ENCODE measurements around the gene MYO7B.
A peak's percentile ranks its signal among the peaks of the same experiment; 100 is the strongest.

The MYO7B gene

DNA sequence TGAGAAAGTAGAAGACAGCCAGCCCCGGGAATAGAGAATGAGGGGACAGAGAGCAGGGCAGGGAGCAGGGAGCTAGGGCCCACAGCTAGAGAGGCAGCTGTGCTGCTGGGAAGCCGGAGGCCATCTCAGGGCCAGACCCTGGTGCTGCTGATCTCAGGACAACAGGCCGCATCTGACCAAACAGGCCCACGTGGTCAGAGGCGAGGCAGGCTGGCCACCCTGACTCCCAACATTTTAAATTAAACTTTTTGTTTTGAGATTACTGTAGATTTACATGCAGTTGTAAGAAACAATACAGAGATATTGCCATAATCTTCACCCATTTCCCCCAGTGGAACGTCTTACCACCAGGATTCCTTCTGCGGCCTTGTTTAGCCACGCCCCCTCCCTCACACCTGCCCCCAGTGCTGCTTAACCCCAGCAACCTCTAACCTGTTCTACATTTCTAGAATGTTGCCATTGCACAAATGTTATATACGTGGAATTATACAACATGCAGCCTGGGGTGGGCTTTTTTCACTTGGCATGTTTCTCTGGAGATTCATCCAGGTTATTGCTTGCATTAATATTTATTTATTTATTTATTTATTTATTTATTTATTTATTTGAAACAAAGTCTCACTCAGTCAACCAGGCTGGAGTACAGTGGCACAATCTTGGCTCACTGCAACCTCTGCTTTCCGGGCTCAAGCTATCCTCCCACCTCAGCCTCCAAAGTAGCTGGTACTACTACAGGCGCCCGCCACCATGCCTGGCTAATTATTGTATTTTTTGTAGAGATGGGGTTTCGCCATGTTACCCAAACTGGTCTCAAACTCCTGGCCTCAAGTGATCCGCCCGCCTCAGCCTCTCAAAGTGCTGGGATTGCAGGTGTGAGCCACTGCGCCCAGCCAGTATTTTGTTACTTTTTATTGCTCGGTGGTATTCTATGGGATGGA, 61.8 kb downstream of the MYO7B start:
- no peak overlapping the region for H3K9ac ChIP-seq (ENCODE audit: low read length)
- no peak overlapping the region for H2BK12ac ChIP-seq (ENCODE audit: low read length in 2 of 2)
- H2AFZ ChIP-seq (ENCODE audit: low read depth, low read length): no peak overlapping the region
- no peak overlapping the region for H3K4me2 ChIP-seq (ENCODE audit: low read length, poor library complexity, severe bottlenecking)
- H2BK120ac ChIP-seq (ENCODE audit: low read depth, low read length): no peak overlapping the region
- no peak overlapping the region for H3K18ac ChIP-seq (ENCODE audit: low read depth in 1 of 2, low read length in 2 of 2)
- H3K23ac ChIP-seq (ENCODE audit: low read length in 2 of 2): no peak overlapping the region
- peak overlapping the region; percentile 18 for H4K91ac ChIP-seq (ENCODE audit: low read length)
- no peak overlapping the region for H3K4me3 ChIP-seq (ENCODE audit: insufficient read depth in 1 of 2, low read depth in 1 of 2, low read length in 2 of 2)
- H3K27me3 ChIP-seq (ENCODE audit: control insufficient read depth in 1 of 2, insufficient read depth in 1 of 2, low read length in 2 of 2): no peaks in the 10 kb centered on the region
- no peak overlapping the region for H3K4ac ChIP-seq (ENCODE audit: low read depth in 1 of 2, low read length in 2 of 2)
- no peak overlapping the region for H3K14ac ChIP-seq (ENCODE audit: low read length in 2 of 2)
- H2AK5ac ChIP-seq (ENCODE audit: low read length, severe bottlenecking): no peak overlapping the region
- H4K8ac ChIP-seq (ENCODE audit: low read length): no peak overlapping the region
- H3K4me1 ChIP-seq (ENCODE audit: control insufficient read depth, insufficient read depth, low read depth, low read length): no peaks in the 10 kb centered on the region
- H3K36me3 ChIP-seq (ENCODE audit: control insufficient read depth in 1 of 2, insufficient read depth in 2 of 2, low read depth in 1 of 2, low read length in 2 of 2): no peaks in the 10 kb centered on the region
- no peaks in the 10 kb centered on the region for H3K79me1 ChIP-seq (replicated peaks; ENCODE audit: low read length, poor library complexity, severe bottlenecking)
- peaks cover 13% of the 10 kb centered on the region for H3K9me3 ChIP-seq (ENCODE audit: control insufficient read depth, low read length)
- H2BK5ac ChIP-seq (ENCODE audit: low read depth, low read length, poor library complexity, severe bottlenecking): no peak overlapping the region
- DNase-seq: no peak
- 93% methylated on average over 13 of the region's 17 CpGs for WGBS
- H2BK15ac ChIP-seq (ENCODE audit: low read depth, poor library complexity, severe bottlenecking): no peak overlapping the region
- H3K27ac ChIP-seq (ENCODE audit: low read length, poor library complexity, severe bottlenecking): no peak overlapping the region

DNA sequence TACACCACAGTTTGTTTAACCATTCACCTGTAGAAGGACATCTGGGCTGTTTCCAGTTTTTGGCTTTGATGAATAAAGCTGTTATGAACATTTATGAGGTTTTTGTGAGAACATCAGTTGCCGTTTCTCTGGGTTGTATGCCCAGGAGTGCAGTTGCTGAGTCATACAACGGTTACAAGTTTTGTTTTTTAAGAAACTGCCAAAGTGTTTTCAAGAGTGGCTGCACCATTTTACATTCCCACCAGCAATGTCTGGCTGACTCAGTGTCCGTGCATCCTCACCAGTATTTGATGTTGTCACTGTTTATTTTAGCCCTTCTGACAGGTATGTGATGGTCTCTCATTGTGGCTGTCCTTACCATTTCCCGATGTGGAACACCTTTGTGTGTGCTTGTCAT, 62.5 kb downstream of the MYO7B start:
- H3K9me3 ChIP-seq (ENCODE audit: control insufficient read depth, low read length): peaks cover 20% of the 10 kb centered on the region
- no peak overlapping the region for H2BK120ac ChIP-seq (ENCODE audit: low read depth, low read length)
- H2AFZ ChIP-seq (ENCODE audit: low read depth, low read length): peak overlapping the region; percentile 51
- no peak overlapping the region for H3K23ac ChIP-seq (ENCODE audit: low read length in 2 of 2)
- no peak overlapping the region for H4K91ac ChIP-seq (ENCODE audit: low read length)
- H3K4me2 ChIP-seq (ENCODE audit: low read length, poor library complexity, severe bottlenecking): no peak overlapping the region
- peak overlapping the region in 1 of 2 experiments; percentile 41 for H3K14ac ChIP-seq (ENCODE audit: low read length in 2 of 2)
- no peak overlapping the region for H3K4me3 ChIP-seq (ENCODE audit: insufficient read depth in 1 of 2, low read depth in 1 of 2, low read length in 2 of 2)
- H2BK5ac ChIP-seq (ENCODE audit: low read depth, low read length, poor library complexity, severe bottlenecking): no peak overlapping the region
- H2BK12ac ChIP-seq (ENCODE audit: low read length in 2 of 2): no peak overlapping the region
- peak; percentile 2 for DNase-seq
- no peak overlapping the region for H2AK5ac ChIP-seq (ENCODE audit: low read length, severe bottlenecking)
- no peak overlapping the region for H4K8ac ChIP-seq (ENCODE audit: low read length)
- H3K27me3 ChIP-seq (ENCODE audit: control insufficient read depth in 1 of 2, insufficient read depth in 1 of 2, low read length in 2 of 2): no peaks in the 10 kb centered on the region
- no peaks in the 10 kb centered on the region for H3K4me1 ChIP-seq (ENCODE audit: control insufficient read depth, insufficient read depth, low read depth, low read length)
- H3K18ac ChIP-seq (ENCODE audit: low read depth in 1 of 2, low read length in 2 of 2): no peak overlapping the region
- no peak overlapping the region for H3K9ac ChIP-seq (ENCODE audit: low read length)
- no peak overlapping the region for H2BK15ac ChIP-seq (ENCODE audit: low read depth, poor library complexity, severe bottlenecking)
- 37% methylated on average over 4 of the region's 4 CpGs for WGBS
- H3K27ac ChIP-seq (ENCODE audit: low read length, poor library complexity, severe bottlenecking): no peak overlapping the region
- H3K36me3 ChIP-seq (ENCODE audit: control insufficient read depth in 1 of 2, insufficient read depth in 2 of 2, low read depth in 1 of 2, low read length in 2 of 2): no peaks in the 10 kb centered on the region
- no peaks in the 10 kb centered on the region for H3K79me1 ChIP-seq (replicated peaks; ENCODE audit: low read length, poor library complexity, severe bottlenecking)
- no peak overlapping the region for H3K4ac ChIP-seq (ENCODE audit: low read depth in 1 of 2, low read length in 2 of 2)

DNA sequence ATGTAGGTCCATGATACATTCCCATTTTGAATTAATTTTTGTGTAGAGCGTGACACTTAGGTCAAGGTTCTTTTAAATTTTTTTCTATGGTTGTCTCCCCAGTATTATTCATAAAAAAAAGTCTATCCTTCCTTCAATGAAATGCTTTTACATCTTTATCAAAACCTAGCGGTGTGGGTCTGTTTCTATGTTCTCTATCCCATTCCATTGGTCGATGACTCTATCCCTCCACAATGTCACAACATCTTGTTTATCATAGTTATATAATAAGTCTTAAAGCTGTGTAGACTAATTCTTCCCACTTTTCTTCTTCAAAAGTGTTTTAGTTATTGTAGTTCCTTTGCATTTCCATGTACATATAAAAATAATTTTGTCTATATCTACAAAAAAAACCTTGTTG, 63.2 kb downstream of the MYO7B start:
- Histone ChIP-seq H3K27me3 (ENCODE audit: control insufficient read depth in 1 of 2, insufficient read depth in 1 of 2, low read length in 2 of 2) (no peaks in the 10 kb centered on the region), H3K18ac (ENCODE audit: low read depth in 1 of 2, low read length in 2 of 2) (no peak overlapping the region), H3K27ac (ENCODE audit: low read length, poor library complexity, severe bottlenecking) (no peak overlapping the region), H3K4me3 (ENCODE audit: insufficient read depth in 1 of 2, low read depth in 1 of 2, low read length in 2 of 2) (no peak overlapping the region), H4K8ac (ENCODE audit: low read length) (no peak overlapping the region), H2AFZ (ENCODE audit: low read depth, low read length) (no peak overlapping the region), H2BK12ac (ENCODE audit: low read length in 2 of 2) (no peak overlapping the region), H3K36me3 (ENCODE audit: control insufficient read depth in 1 of 2, insufficient read depth in 2 of 2, low read depth in 1 of 2, low read length in 2 of 2) (no peaks in the 10 kb centered on the region), H3K23ac (ENCODE audit: low read length in 2 of 2) (no peak overlapping the region), H2BK5ac (ENCODE audit: low read depth, low read length, poor library complexity, severe bottlenecking) (no peak overlapping the region), H2AK5ac (ENCODE audit: low read length, severe bottlenecking) (no peak overlapping the region), H3K4me2 (ENCODE audit: low read length, poor library complexity, severe bottlenecking) (no peak overlapping the region), H3K9ac (ENCODE audit: low read length) (no peak overlapping the region), H4K91ac (ENCODE audit: low read length) (no peak overlapping the region), H3K9me3 (ENCODE audit: control insufficient read depth, low read length) (peaks cover 26% of the 10 kb centered on the region), H2BK15ac (ENCODE audit: low read depth, poor library complexity, severe bottlenecking) (no peak overlapping the region), H3K14ac (ENCODE audit: low read length in 2 of 2) (no peak overlapping the region), H3K4me1 (ENCODE audit: control insufficient read depth, insufficient read depth, low read depth, low read length) (no peaks in the 10 kb centered on the region), H3K4ac (ENCODE audit: low read depth in 1 of 2, low read length in 2 of 2) (no peak overlapping the region), H3K79me1 (replicated peaks; ENCODE audit: low read length, poor library complexity, severe bottlenecking) (no peaks in the 10 kb centered on the region), H2BK120ac (ENCODE audit: low read depth, low read length) (no peak overlapping the region)
- DNase-seq: no peak
- WGBS: 50% methylated on average over 1 of the region's 3 CpGs

DNA sequence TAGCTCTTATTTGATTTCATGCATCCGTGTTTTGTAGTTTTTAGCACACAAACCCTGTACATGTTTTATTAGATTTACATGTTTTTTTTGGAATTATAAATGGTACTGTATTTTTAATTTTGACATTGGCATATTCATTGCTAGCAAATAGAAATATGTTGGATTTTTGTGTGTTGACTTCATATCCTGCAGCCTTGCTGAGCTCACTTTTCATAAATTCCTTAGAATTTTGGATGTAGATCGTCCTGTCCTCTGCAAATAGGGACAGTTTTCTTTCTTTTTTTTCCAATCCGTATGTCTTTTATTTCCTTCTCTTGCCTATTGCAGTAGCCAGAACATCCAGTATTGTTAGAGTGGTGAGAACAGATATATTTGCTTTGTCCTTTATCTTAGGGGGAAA, 63.7 kb downstream of the MYO7B start:
- no CpG with 5 or more reads among the region's 3 CpGs for WGBS
- Histone ChIP-seq H3K27me3 (ENCODE audit: control insufficient read depth in 1 of 2, insufficient read depth in 1 of 2, low read length in 2 of 2) (no peaks in the 10 kb centered on the region), H3K9me3 (ENCODE audit: control insufficient read depth, low read length) (peaks cover 29% of the 10 kb centered on the region), H2BK5ac (ENCODE audit: low read depth, low read length, poor library complexity, severe bottlenecking) (no peak overlapping the region), H3K9ac (ENCODE audit: low read length) (no peak overlapping the region), H3K4ac (ENCODE audit: low read depth in 1 of 2, low read length in 2 of 2) (no peak overlapping the region), H2BK120ac (ENCODE audit: low read depth, low read length) (no peak overlapping the region), H2AK5ac (ENCODE audit: low read length, severe bottlenecking) (no peak overlapping the region), H4K8ac (ENCODE audit: low read length) (no peak overlapping the region), H3K23ac (ENCODE audit: low read length in 2 of 2) (no peak overlapping the region), H3K36me3 (ENCODE audit: control insufficient read depth in 1 of 2, insufficient read depth in 2 of 2, low read depth in 1 of 2, low read length in 2 of 2) (no peaks in the 10 kb centered on the region), H2BK15ac (ENCODE audit: low read depth, poor library complexity, severe bottlenecking) (no peak overlapping the region), H2AFZ (ENCODE audit: low read depth, low read length) (no peak overlapping the region), H3K4me2 (ENCODE audit: low read length, poor library complexity, severe bottlenecking) (no peak overlapping the region), H3K18ac (ENCODE audit: low read depth in 1 of 2, low read length in 2 of 2) (no peak overlapping the region), H4K91ac (ENCODE audit: low read length) (no peak overlapping the region), H3K4me3 (ENCODE audit: insufficient read depth in 1 of 2, low read depth in 1 of 2, low read length in 2 of 2) (no peak overlapping the region), H3K4me1 (ENCODE audit: control insufficient read depth, insufficient read depth, low read depth, low read length) (no peaks in the 10 kb centered on the region), H3K14ac (ENCODE audit: low read length in 2 of 2) (no peak overlapping the region), H3K79me1 (replicated peaks; ENCODE audit: low read length, poor library complexity, severe bottlenecking) (no peaks in the 10 kb centered on the region), H3K27ac (ENCODE audit: low read length, poor library complexity, severe bottlenecking) (no peak overlapping the region), H2BK12ac (ENCODE audit: low read length in 2 of 2) (no peak overlapping the region)
- DNase-seq: no peak

Measured in mesenchymal stem cell (in vitro differentiated cells and primary cell).